IPS-NIHi11 (cell line): ENCODE data around the gene FAM163B.

Experiments
- DNase-seq: peaks from one replicate; pipeline ENCODE4 v3.0.0; 2012; ENCODE audit warnings: mixed read lengths, low spot score

Gene FAM163B

DNA sequence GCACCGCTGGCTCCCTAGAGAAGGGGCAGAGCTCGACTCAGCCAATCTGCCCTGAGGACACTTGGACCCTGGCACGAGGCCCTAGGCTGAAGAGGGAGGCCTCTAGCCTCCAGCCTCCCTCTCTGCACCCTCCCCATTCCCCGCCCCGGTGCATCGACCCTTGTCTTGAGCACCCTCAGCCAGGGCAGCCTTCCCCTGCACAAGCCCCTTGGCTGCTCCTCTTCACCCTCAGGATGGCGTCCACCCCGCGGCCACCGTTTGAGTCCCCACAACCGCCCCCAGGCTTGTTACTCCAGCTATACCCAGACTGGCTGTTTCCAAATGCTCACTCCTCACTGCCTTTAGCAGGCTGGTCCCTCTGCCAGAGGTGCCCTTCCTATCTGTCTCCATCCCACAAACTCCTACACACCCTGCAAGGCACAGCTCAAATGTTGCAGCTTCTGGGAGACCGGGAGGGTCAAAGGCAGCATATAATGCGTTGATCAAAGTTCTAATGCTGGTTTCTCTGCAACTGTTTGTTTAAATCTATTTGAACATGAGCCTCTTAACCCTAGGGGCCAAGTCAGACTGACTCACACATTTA is 6.5 kb upstream of the FAM163B start:
- no peak for DNase-seq

DNA sequence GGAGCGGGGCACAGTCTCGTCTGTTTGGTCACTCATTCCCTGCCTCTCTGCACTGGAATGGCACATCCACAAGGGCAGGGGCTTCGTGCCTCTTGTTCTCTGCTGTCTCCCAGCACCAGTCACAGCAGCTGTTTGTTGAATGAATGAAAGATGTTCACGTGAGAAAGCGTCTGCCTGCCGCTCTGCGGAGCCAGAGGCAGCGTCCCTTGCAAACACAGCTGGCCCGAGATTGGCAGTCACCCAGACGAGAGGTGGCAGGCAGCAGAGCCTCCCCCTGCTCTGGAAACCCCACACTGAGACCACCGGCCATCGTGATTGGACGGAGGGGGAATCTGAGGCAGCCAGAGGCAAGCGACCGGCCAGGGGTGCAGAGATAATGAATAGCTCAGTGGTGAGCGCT is 6.0 kb upstream of the FAM163B start:
- DNase-seq, result no peak

DNA sequence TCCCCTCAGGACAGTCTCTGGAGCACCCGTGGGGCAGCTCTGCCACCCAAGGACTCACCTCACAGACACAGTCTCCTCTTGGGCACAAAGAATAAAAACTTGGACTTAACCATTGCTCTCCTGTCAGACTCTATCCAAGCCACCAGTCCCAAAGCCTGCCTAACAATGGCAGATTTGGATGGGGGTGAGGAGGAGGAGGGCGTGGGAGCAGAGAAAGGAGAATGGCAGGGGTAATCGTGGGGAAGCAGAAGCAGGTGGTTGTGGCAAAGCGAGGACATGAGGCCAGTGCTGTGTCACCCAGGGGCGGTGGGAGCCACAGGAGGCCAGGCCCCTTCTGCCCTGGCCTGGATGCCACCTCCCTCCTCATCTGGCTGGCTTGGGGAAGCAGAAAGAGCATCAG is 5.5 kb upstream of the FAM163B start:
- no peak for DNase-seq

GRCh38 chr9:133614056-133614455 is 4.9 kb upstream of the FAM163B start:
- DNase-seq, result no peak

DNA sequence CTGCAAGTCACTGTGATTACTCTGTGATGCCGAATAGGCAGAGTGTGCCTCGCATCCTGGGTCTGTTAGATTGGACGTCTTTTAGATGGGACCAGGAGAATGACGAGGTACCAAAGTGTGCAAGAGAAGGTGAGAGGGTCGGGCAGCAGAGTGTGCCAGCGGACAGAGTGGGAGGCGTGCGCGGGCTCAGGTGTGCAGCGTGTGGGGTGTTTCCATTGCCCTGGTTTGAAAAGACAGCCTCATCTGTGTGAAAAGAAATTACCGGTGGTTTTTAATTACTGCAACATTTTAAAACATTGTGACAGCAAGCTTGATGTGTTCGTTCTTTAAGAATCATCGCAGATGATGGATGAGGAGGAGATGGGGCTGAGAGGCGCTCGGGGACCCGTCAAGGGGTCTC is 4.2 kb upstream of the FAM163B start:
- DNase-seq, result no peak

- DNase-seq, result no peak
These were observed 3.6 kb upstream of the FAM163B start for GRCh38 chr9:133612816-133613215.

DNA sequence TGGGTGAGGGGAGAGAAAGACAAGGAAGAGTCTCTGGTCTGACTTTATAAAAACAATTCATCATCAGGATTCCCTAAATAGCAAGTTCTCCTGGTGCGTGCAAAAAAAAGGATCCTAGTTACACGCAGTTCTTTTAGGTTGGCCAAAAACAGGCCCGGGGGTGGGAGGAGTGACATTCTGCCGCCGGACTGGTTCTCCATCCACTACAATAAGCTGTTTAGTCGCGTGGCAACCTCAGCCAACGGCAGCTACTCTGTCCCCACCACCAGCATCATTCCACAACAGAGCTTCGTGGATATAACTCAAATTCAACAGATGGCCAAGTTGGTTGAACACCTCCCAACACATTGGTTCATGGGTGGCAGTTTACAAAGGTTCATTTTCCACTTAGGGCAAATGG is 2.9 kb upstream of the FAM163B start:
- DNase-seq, result no peak

DNA sequence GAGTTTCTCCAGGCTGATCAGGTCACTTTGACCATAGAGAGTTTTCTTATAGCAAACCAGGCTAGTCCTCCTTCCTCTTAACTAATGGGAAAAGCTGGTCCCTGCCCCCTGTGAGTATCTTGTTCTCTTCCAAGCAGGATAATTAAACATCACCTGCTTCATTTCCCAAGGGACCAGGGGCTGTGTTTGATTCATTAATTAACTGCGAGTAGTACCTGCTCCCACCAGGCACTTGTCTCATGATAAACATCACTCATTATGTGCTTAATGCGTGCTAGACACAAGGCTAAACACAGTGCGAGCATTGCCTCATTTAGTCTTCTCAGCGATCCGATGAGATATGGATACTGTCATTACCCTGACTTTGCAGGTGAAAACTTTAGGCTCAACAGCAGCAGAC is 1.7 kb upstream of the FAM163B start:
- DNase-seq, result no peak

DNA sequence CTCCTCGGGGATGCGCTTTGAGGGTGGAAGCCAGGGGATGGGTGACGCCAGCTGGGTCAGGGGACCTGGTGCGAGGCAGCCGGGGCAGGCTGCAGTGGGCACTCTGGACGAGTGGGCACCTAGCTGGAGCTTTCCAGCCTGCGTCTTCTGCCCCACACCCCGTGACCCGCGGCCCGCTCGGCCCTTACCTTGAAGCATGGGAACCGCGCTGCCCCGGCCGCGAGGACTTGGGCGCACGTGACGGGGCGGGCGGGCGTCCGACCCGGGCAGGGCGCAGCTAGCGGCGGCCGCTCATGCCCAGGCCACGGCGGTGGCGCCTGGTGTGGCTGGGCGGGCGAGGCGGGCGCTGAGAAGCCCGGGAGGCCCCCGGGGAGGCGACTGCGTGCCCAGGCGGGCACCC is 300 bp downstream of the FAM163B start:
- no peak for DNase-seq

DNA sequence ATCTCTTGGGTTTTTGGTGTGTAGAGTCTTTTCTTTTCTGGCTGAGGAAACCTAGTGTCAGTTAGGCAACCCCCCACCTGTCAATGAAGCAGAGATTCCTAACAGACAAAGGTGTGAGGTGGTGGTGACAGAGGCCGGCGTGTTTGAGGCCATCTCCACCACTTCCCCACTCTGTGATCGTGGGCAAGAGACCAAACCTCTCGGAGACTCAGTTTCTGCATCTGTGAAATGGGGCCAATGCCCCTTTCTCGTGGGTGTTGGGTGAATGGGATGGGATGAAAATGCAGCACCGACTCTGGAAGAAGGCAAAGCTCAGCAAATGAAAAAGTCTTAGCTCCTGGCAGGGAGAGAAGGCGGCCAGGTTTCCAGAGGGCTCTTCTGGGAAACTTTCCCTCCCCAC is 807 bp downstream of the FAM163B start:
- DNase-seq, result no peak

- no peak for DNase-seq
These were observed 1.2 kb downstream of the FAM163B start for GRCh38 chr9:133607976-133608375.

- DNase-seq, result no peak
These were observed 1.8 kb downstream of the FAM163B start for GRCh38 chr9:133607381-133607780.

DNA sequence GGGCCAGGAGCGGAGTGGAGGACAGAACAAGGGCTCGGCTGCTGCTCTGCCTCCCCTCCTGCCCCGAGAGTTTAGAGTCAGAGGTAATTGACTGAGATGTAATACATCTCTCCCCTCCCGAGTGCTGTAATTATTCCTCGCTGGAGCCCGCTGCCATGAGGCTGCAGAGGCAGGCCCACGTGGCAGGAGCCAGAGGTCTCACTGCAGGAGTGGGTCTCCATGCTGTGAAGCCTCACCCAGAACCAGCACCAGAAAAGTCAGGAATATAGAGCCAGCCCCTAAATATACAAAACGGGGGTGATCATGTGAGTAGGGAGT is 2.5 kb downstream of the FAM163B start:
- DNase-seq, result no peak

DNA sequence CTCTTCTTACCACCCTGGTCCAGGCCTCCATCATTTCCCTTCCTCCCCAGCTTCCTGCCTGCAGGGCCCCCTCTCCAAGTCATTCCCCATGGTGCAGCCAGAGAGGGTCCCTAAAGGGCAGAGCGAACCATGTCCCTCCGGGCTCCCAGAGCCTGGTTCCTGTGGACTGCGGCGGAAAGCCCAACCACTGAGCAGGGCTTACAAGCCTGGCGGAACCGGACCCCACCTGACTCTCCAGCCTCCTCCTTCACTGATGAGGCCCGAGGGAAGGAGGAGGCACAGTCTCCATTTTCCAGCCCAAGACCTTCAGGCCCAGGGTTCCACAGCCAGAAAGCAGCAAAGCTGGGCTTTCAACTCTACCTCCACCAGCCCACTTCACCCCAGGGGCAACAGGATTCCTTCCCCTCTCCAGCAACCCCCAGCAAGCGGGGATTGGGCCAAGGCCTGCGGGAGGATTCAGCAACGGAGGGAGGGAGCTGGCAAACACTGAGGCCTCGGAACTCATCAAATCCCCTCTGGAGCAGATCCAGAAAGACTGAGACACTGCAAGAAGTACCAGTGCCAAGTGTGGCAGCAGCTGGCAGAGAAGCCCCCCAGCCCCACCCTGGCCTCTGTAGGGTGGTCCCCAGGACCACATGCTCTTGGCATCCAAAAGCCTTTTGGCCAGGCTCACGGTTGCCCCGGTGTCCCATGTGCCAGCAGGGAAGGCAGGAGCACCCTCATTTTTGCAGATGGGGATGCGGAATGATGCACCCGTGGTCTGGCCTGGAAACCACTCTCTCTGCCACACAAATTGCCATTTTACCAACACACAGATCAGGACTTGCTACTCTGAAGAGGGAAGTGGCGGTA is 3.1 kb downstream of the FAM163B start:
- DNase-seq, result no peak

GRCh38 chr9:133605446-133605845 is 3.7 kb downstream of the FAM163B start:
- DNase-seq, result no peak

GRCh38 chr9:133604856-133605255 is 4.3 kb downstream of the FAM163B start:
- no peak for DNase-seq

DNA sequence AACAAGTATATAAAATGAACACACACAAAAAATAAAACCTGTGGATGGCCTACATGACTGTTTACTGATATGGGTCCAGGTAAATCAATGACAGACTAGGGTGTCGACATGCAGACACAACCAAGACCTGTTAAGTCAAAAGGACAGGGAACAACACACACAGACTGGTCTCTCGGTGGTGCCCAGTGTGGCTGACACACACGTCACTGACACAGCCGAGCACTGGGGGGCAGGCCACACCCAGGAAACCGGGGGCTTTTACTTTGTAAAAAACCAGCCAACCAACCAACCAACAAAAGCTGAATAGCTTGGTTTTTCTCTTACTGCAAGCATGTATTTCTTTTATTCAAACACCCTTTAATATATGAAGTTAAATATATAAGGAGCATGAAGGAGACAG is 5.0 kb downstream of the FAM163B start:
- DNase-seq, result no peak

DNA sequence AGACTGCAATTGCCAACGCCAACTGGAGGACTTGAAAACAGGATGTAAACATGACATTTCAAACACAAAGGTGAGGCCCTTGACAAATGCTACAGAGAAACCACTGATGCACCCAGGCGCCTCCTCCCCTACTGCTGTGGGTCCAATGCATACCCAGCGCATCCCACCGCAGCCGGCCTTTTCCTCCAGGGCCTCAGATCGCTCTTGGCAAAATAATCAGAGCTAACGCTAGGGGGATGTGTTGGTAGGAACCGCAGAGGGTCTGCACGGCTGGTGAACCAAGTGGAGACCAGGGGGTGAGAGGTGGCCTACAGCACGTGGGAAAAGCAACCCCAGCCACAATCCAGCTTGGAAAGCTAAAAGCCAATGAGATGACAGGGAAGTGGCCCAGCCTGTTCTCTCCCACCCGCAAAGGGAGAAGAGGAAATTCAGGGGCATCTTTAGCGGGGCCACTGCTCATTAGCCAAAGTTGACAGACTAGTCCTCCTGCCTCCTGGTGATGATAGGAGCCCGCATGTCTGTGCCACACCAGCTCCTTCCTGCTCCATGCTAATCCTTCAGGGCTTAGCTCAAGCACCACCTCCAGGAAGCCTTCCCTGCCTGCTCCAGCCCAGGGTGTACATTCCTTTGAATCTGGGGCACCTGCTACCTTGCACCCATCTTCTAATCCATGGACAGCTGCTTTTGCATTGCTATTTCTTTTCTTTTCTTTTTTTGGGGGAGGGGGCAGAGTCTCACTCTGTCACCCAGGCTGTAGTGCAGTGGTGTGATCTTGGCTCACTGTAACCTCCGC is 5.9 kb downstream of the FAM163B start:
- peak; percentile 66 for DNase-seq

GRCh38 chr9:133602277-133602676 is 6.9 kb downstream of the FAM163B start:
- DNase-seq, result no peak

DNA sequence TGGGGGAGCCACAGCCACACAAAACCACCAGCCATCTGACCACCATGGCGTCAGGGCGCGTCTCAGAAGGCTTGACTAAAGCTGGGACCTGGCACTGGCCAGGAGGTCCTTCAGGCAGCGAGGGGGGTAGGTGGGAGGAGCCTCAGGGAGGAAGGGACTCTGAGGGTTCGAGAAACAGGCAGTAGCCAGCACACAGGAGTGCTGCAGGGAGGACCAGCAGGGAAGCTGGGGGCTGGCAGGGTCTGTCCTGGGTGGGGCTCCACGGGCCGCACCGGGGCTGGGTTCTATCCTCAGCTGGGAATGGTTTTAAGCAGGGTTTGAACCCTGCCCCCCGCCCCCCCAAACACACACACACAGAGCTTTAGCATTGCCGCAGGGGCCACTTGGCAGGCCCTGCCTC is 7.4 kb downstream of the FAM163B start:
- no peak for DNase-seq

- no peak for DNase-seq
These were observed 8.4 kb downstream of the FAM163B start for GRCh38 chr9:133600739-133601138.

DNA sequence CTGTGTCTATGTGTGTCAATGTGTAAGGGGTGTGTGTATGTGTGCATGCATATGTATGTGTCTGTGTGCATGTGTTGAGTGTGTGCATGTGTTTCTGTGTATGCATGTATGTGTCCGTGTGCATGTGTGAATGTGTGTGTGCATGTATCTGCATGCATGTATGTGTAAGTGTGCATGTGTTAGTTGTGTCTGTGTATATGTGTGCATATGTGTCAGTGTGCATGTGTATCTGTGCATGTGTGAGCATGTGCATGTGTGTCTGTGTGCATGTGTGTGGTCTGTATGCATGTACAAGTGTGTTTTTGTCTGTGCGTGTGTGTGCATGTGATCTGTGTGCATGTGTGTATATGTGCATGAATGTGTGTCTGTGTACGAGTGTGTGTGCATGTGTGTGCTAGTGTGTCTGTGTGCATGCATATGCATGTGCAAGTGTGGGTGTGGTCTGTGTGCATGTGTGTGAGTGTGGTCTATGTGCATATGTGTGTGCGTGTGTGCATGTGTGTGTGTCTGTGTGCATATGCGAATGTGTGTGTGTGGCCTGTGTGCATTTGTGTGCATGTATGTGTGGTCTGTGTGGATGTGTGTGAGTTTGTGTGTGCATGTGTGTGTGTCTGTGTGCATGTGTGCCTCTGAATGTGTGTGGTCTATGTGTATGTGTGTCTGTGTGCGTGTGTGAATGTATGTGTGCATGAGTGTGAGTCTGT is 9.6 kb downstream of the FAM163B start:
- no peak for DNase-seq

DNA sequence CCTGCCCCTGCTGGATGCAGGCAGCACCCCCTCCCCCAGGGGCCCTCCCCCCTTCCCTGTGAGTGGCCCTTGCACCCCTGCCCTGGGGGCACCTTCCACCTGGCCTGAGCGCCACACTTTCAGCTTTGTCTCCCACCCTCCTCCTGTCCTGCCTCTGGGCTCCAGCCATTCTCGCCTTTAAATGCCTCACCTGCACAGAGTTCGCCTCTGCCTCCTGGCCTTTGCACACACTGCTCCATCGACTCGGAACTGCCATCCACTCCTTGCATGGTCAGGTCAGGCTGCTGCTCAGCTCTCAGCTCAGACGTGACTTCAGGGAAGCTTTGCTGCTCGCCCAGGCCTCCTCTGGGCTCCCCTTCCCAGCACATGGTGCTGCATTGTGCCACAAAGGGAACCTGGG is 10.2 kb downstream of the FAM163B start:
- DNase-seq, result no peak
